ENCODE measurements around the gene CNIH1. TPM values are rescaled to one million over a fixed set of nuclear protein-coding genes. Genes with fewer than 3 reads are reported as not detected.
A peak's percentile ranks its signal among the peaks of the same experiment; 100 is the strongest.

Gene CNIH1
- total RNA-seq, 1 donor from 2014 or later: 130 TPM

GRCh38 chr14:54475187-54475899 lies 34.2 kb upstream of the CNIH1 start:
- no peaks in the 10 kb centered on the region for H3K9me3 Mint-ChIP-seq (ENCODE audit: unreplicated experiment)
- H3K4me3 Mint-ChIP-seq (ENCODE audit: unreplicated experiment): no peak overlapping the region
- no peak for DNase-seq (ENCODE audit: extremely low spot score, unreplicated experiment)
- H3K36me3 Mint-ChIP-seq (ENCODE audit: unreplicated experiment): peaks cover 36% of the 10 kb centered on the region
- H3K4me1 Mint-ChIP-seq (ENCODE audit: unreplicated experiment): peaks cover 38% of the 10 kb centered on the region
- no peaks in the 10 kb centered on the region for H3K27me3 Mint-ChIP-seq (ENCODE audit: unreplicated experiment)
- peak overlapping the region; percentile 58 for H3K27ac Mint-ChIP-seq (ENCODE audit: unreplicated experiment)
- TF ChIP-seq, protein P1, sequence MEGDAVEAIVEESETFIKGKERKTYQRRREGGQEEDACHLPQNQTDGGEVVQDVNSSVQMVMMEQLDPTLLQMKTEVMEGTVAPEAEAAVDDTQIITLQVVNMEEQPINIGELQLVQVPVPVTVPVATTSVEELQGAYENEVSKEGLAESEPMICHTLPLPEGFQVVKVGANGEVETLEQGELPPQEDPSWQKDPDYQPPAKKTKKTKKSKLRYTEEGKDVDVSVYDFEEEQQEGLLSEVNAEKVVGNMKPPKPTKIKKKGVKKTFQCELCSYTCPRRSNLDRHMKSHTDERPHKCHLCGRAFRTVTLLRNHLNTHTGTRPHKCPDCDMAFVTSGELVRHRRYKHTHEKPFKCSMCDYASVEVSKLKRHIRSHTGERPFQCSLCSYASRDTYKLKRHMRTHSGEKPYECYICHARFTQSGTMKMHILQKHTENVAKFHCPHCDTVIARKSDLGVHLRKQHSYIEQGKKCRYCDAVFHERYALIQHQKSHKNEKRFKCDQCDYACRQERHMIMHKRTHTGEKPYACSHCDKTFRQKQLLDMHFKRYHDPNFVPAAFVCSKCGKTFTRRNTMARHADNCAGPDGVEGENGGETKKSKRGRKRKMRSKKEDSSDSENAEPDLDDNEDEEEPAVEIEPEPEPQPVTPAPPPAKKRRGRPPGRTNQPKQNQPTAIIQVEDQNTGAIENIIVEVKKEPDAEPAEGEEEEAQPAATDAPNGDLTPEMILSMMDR (IDR thresholded peaks at IDR 0.05): no peak

DNA sequence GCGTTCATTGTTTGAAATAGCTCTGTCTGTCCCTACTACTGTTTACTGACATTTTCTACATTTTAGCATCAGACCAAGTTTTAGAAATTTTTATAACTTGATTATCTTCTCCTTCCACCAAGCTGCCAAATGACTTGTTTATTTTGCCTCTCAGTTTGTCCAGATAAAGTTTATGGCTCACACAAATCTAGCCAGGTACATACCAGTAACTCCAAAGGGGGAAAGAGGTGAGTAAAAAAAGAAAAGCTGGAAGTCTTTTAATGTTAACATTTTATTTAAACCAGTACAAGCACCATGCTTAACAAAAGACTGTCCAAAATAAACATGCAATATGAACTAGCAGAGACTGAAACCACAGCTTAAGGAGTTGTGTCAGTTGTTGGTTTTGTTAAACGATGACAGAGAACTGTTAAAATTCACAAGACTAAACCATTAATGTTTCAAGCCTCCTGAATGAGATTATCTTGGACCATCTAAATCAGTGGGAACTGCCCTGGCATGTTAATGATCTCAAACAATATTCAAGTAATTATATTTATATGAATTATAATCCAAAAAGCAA lies 33.1 kb upstream of the CNIH1 start:
- DNase-seq (ENCODE audit: extremely low spot score, unreplicated experiment): no peak
- Mint-ChIP-seq H3K4me3 (ENCODE audit: unreplicated experiment) (no peak overlapping the region), H3K27ac (ENCODE audit: unreplicated experiment) (peak overlapping the region; percentile 55), H3K36me3 (ENCODE audit: unreplicated experiment) (peaks cover 32% of the 10 kb centered on the region), H3K4me1 (ENCODE audit: unreplicated experiment) (peaks cover 42% of the 10 kb centered on the region), H3K27me3 (ENCODE audit: unreplicated experiment) (no peaks in the 10 kb centered on the region), H3K9me3 (ENCODE audit: unreplicated experiment) (no peaks in the 10 kb centered on the region)
- TF ChIP-seq, protein P1 (IDR thresholded peaks at IDR 0.05): no peak

- H3K4me3 Mint-ChIP-seq (ENCODE audit: unreplicated experiment): no peak overlapping the region
- no peak for DNase-seq (ENCODE audit: extremely low spot score, unreplicated experiment)
- peaks cover 7% of the 10 kb centered on the region for H3K9me3 Mint-ChIP-seq (ENCODE audit: unreplicated experiment)
- H3K4me1 Mint-ChIP-seq (ENCODE audit: unreplicated experiment): peaks cover 37% of the 10 kb centered on the region
- no peaks in the 10 kb centered on the region for H3K27me3 Mint-ChIP-seq (ENCODE audit: unreplicated experiment)
- H3K27ac Mint-ChIP-seq (ENCODE audit: unreplicated experiment): peak overlapping the region; percentile 5
- H3K36me3 Mint-ChIP-seq (ENCODE audit: unreplicated experiment): peaks cover 27% of the 10 kb centered on the region
- TF ChIP-seq, protein P1 (IDR thresholded peaks at IDR 0.05): no peak
Measured at GRCh38 chr14:54472315-54472714, 31.1 kb upstream of the CNIH1 start.

- TF ChIP-seq, protein P1 (IDR thresholded peaks at IDR 0.05): no peak
- no peak for DNase-seq (ENCODE audit: extremely low spot score, unreplicated experiment)
- no peak overlapping the region for H3K4me3 Mint-ChIP-seq (ENCODE audit: unreplicated experiment)
- no peaks in the 10 kb centered on the region for H3K27me3 Mint-ChIP-seq (ENCODE audit: unreplicated experiment)
- H3K36me3 Mint-ChIP-seq (ENCODE audit: unreplicated experiment): peaks cover 27% of the 10 kb centered on the region
- H3K27ac Mint-ChIP-seq (ENCODE audit: unreplicated experiment): no peak overlapping the region
- H3K9me3 Mint-ChIP-seq (ENCODE audit: unreplicated experiment): peaks cover 10% of the 10 kb centered on the region
- peaks cover 37% of the 10 kb centered on the region for H3K4me1 Mint-ChIP-seq (ENCODE audit: unreplicated experiment)
Measured at GRCh38 chr14:54471641-54472040, 30.5 kb upstream of the CNIH1 start.

DNA sequence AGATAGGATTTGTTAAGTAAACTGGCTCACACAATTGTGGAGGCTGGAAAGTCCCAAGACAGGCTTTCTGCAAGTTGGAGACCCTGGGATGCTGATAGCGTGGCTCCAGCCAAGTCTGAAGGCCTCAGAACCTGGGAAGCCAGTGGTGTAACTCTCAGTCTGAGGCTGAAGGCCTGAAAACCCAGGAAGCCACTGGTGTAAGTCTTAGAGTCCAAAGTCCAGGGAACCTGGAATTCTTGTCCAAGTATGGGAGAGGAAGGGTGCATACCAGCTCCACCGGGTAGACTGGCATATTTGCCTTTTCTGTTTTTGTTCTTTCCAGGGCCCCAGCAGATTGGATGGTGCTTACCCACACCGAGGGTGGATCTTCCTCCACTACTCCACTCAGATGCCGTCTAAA lies 29.5 kb upstream of the CNIH1 start:
- no peak overlapping the region for H3K4me3 Mint-ChIP-seq (ENCODE audit: unreplicated experiment)
- H3K36me3 Mint-ChIP-seq (ENCODE audit: unreplicated experiment): peaks cover 22% of the 10 kb centered on the region
- no peaks in the 10 kb centered on the region for H3K27me3 Mint-ChIP-seq (ENCODE audit: unreplicated experiment)
- peaks cover 27% of the 10 kb centered on the region for H3K4me1 Mint-ChIP-seq (ENCODE audit: unreplicated experiment)
- TF ChIP-seq, protein P1 (IDR thresholded peaks at IDR 0.05): no peak
- no peak for DNase-seq (ENCODE audit: extremely low spot score, unreplicated experiment)
- H3K9me3 Mint-ChIP-seq (ENCODE audit: unreplicated experiment): peaks cover 10% of the 10 kb centered on the region
- no peak overlapping the region for H3K27ac Mint-ChIP-seq (ENCODE audit: unreplicated experiment)

All from osteocyte (in vitro differentiated cells).